RWPE2 (cell line): ENCODE data around the gene MARCHF3.

Experiments
- ATAC-seq: fragments of 200-7000 bp; cut with Tn5 transposase; 3 replicates; pipeline ENCODE4 v1.9.1; 2021; ENCODE audit warnings: low read depth
- DNase-seq: peaks from one replicate; pipeline ENCODE4 v3.0.0-alpha.2; 2020; ENCODE audit warnings: low spot score
- H3K27ac ChIP-seq: fragments of 450-650 bp; 2 replicates; pipeline ENCODE4 v1.5.1; 2017; ENCODE audit warnings: mild to moderate bottlenecking; ENCODE audit not compliant: poor library complexity, severe bottlenecking
- H3K27me3 ChIP-seq: fragments of 250-450 bp; sonication (Bioruptor Pico); 2 replicates; pipeline ENCODE4 v1.5.1; 2021; ENCODE audit warnings: mild to moderate bottlenecking, moderate library complexity; ENCODE audit not compliant: insufficient read depth, poor library complexity, severe bottlenecking
- H3K36me3 ChIP-seq: fragments of 250-450 bp; sonication (Bioruptor Pico); 2 replicates; pipeline ENCODE4 v1.5.1; 2020; ENCODE audit warnings: low read depth, mild to moderate bottlenecking, moderate library complexity
- H3K4me1 ChIP-seq: fragments of 250-450 bp; sonication (Bioruptor Pico); 2 replicates; pipeline ENCODE4 v1.5.1; 2021; ENCODE audit warnings: mild to moderate bottlenecking, moderate library complexity; ENCODE audit not compliant: insufficient read depth, poor library complexity, severe bottlenecking
- H3K4me3 ChIP-seq: fragments of 250-450 bp; sonication (Bioruptor Pico); 2 replicates; pipeline ENCODE4 v1.5.1; 2021; ENCODE audit warnings: mild to moderate bottlenecking, moderate library complexity; ENCODE audit not compliant: severe bottlenecking
- H3K9me3 ChIP-seq: fragments of 250-450 bp; sonication (Bioruptor Pico); 2 replicates; pipeline ENCODE4 v1.5.1; 2021; ENCODE audit warnings: mild to moderate bottlenecking, moderate library complexity; ENCODE audit not compliant: severe bottlenecking
- CTCF ChIP-seq: fragments of 450-650 bp; IDR thresholded peaks from one replicate; pipeline ENCODE4 v1.5.1; 2017; ENCODE audit warnings: mild to moderate bottlenecking, moderate library complexity; ENCODE audit not compliant: poor library complexity, severe bottlenecking

Gene MARCHF3

GRCh38 chr5:126987271-126987899 lies 43.0 kb downstream of the MARCHF3 start:
- Histone ChIP-seq H3K4me3 (no peak overlapping the region), H3K9me3 (no peaks in the 10 kb centered on the region), H3K4me1 (no peaks in the 10 kb centered on the region), H3K27ac (no peak overlapping the region), H3K36me3 (no peaks in the 10 kb centered on the region), H3K27me3 (no peaks in the 10 kb centered on the region)
- no peak for DNase-seq
- no peak for ATAC-seq
- TF ChIP-seq CTCF = no peak

GRCh38 chr5:126984632-126985031 lies 45.7 kb downstream of the MARCHF3 start:
- H3K36me3 ChIP-seq = no peaks in the 10 kb centered on the region
- H3K27me3 ChIP-seq = no peaks in the 10 kb centered on the region
- H3K27ac ChIP-seq = no peak overlapping the region
- DNase-seq (no peak), ATAC-seq (no peak; the same call in 2 of the 3 replicates)
- H3K4me1 ChIP-seq = no peaks in the 10 kb centered on the region
- no peak for TF ChIP-seq CTCF
- H3K4me3 ChIP-seq = no peak overlapping the region
- H3K9me3 ChIP-seq = no peaks in the 10 kb centered on the region

- DNase-seq (no peak), ATAC-seq (no peak)
- Histone ChIP-seq H3K4me1 (no peaks in the 10 kb centered on the region), H3K4me3 (no peak overlapping the region), H3K27me3 (no peaks in the 10 kb centered on the region), H3K27ac (no peak overlapping the region), H3K36me3 (no peaks in the 10 kb centered on the region), H3K9me3 (no peaks in the 10 kb centered on the region)
- no peak for TF ChIP-seq CTCF
These were observed 46.5 kb downstream of the MARCHF3 start for GRCh38 chr5:126983874-126984266.

- no peaks in the 10 kb centered on the region for H3K27me3 ChIP-seq
- no peaks in the 10 kb centered on the region for H3K36me3 ChIP-seq
- TF ChIP-seq CTCF = no peak
- no peaks in the 10 kb centered on the region for H3K4me1 ChIP-seq
- H3K4me3 ChIP-seq = no peak overlapping the region
- no peaks in the 10 kb centered on the region for H3K9me3 ChIP-seq
- no peak overlapping the region for H3K27ac ChIP-seq
- no peak for DNase-seq
- no peak; the same call in 2 of the 3 replicates for ATAC-seq
These were observed 47.2 kb downstream of the MARCHF3 start for GRCh38 chr5:126982926-126983873.
